NB4 (cell line): Measurements from ENCODE around the gene PTPRD.
A peak's percentile ranks its signal among the peaks of the same experiment; 100 is the strongest.

Source experiments
- DNase-seq: peaks from one replicate; pipeline ENCODE4 v3.0.0; 2010; ENCODE audit warnings: low read depth
- H3K4me3 ChIP-seq: one replicate; pipeline ENCODE4 v1.5.1; 2011; ENCODE audit warnings: mild to moderate bottlenecking, low read depth, low read length, moderate library complexity
- CTCF ChIP-seq: IDR thresholded peaks from one replicate; pipeline ENCODE4 v1.5.1; 2012; ENCODE audit warnings: low read depth, low read length
- MAX ChIP-seq: IDR thresholded peaks from 2 replicates; pipeline ENCODE4 v1.6.1; 2011; ENCODE audit warnings: low read depth, low read length
- MYC ChIP-seq: IDR thresholded peaks from 2 replicates; pipeline ENCODE4 v1.6.1; 2011; ENCODE audit warnings: low read depth, low read length
- POLR2A ChIP-seq: IDR thresholded peaks from 2 replicates; pipeline ENCODE4 v1.6.1; 2011; ENCODE audit warnings: mild to moderate bottlenecking; ENCODE audit not compliant: insufficient read length; ENCODE audit errors: extremely low read depth

Gene PTPRD

GRCh38 chr9:10045598-10045997, 567.2 kb downstream of the PTPRD start:
- TF ChIP-seq MYC (no peak), MAX (no peak), CTCF (peak; percentile 10), POLR2A (no peak)
- DNase-seq: peak; percentile 27
- H3K4me3 ChIP-seq: no peak overlapping the region

GRCh38 chr9:10041726-10042229, 571.0 kb downstream of the PTPRD start:
- no peak for DNase-seq
- H3K4me3 ChIP-seq: no peak overlapping the region
- TF ChIP-seq CTCF: no peak
- no peak for TF ChIP-seq POLR2A
- no peak for TF ChIP-seq MAX
- TF ChIP-seq MYC: no peak

- TF ChIP-seq MAX (no peak), CTCF (no peak), MYC (no peak), POLR2A (no peak)
- no peak for DNase-seq
- H3K4me3 ChIP-seq: no peak overlapping the region
These were observed 576.7 kb downstream of the PTPRD start for GRCh38 chr9:10036095-10036494.

- H3K4me3 ChIP-seq: no peak overlapping the region
- TF ChIP-seq CTCF: no peak
- TF ChIP-seq MAX: no peak
- no peak for DNase-seq
These were observed 580.6 kb downstream of the PTPRD start for GRCh38 chr9:10032166-10032565.

- H3K4me3 ChIP-seq: no peak overlapping the region
- peak; percentile 60 for DNase-seq
- TF ChIP-seq POLR2A: no peak
- no peak for TF ChIP-seq CTCF
- no peak for TF ChIP-seq MYC
- no peak for TF ChIP-seq MAX
These were observed 586.3 kb downstream of the PTPRD start for GRCh38 chr9:10026443-10026984.

GRCh38 chr9:10015755-10016154, 597.0 kb downstream of the PTPRD start:
- H3K4me3 ChIP-seq: no peak overlapping the region
- TF ChIP-seq POLR2A: no peak
- no peak for TF ChIP-seq MAX
- TF ChIP-seq CTCF: no peak
- no peak for TF ChIP-seq MYC
- no peak for DNase-seq
